AG04450 (cell line): ENCODE measurements around the gene POU3F4. TPM values are rescaled to one million over a fixed set of nuclear protein-coding genes. Genes with fewer than 3 reads are reported as not detected.

Experiments
- CTCF ChIA-PET: fragments of 300-600, 350-600 bp; formaldehyde crosslinking; extraction: SDS; loops from one replicate; lab custom pipeline; 2022; ENCODE audit warnings: antibody characterized with exemption, inconsistent platforms; lab: Charles Lee
- POLR2A ChIA-PET: fragments of 350-600 bp; formaldehyde crosslinking; extraction: SDS; loops from one replicate; lab custom pipeline; 2021; ENCODE audit warnings: antibody characterized with exemption, inconsistent platforms; lab: Yijun Ruan, JAX
- DNase-seq: peaks from one replicate; pipeline ENCODE4 v3.0.0-alpha.2; 2011; ENCODE audit warnings: low read depth, low spot score
- H3K27ac ChIP-seq: one replicate; pipeline ENCODE4 v1.5.1; 2012; ENCODE audit warnings: low read depth, low read length, control low read depth
- H3K27me3 ChIP-seq: one replicate; pipeline ENCODE4 v1.6.0; 2012; ENCODE audit warnings: low read length; ENCODE audit not compliant: control insufficient read depth, insufficient read depth
- H3K4me3 ChIP-seq: 2 replicates; pipeline ENCODE4 v1.5.1; 2011; ENCODE audit warnings: mild to moderate bottlenecking, low read depth, low read length, control low read depth
- H3K9me3 ChIP-seq: 2 replicates; pipeline ENCODE4 v1.5.1; 2012; ENCODE audit warnings: low read length; ENCODE audit not compliant: control insufficient read depth, insufficient read depth
- CTCF ChIP-seq: IDR thresholded peaks from 2 replicates; pipeline ENCODE4 v1.5.1; 2011; ENCODE audit warnings: low read depth, low read length, control low read depth, inconsistent platforms
- polyA minus RNA-seq: library from RNA; depleted of rRNA, polyadenylated mRNA; stranded (reverse); fragments of >200 nt; gene quantifications from 2 replicates; pipeline ENCODE4 v1.2.3, GENCODE V29; 2011; rRNA and poly(A)+ RNA removed
- polyA plus RNA-seq: library from polyadenylated mRNA; depleted of rRNA; stranded (reverse); fragments of >200 nt; gene quantifications from 2 replicates; pipeline ENCODE4 v1.2.3, GENCODE V29; 2011; rRNA removed

The POU3F4 gene
- polyA plus RNA-seq (not detected in 2 replicates), polyA minus RNA-seq (not detected in 2 replicates)

- TF ChIP-seq CTCF = no peak
- Histone ChIP-seq H3K27me3 (no peaks in the 10 kb centered on the region), H3K9me3 (peaks cover 12% of the 10 kb centered on the region; the same call in 1 of the 2 replicates), H3K4me3 (no peak within 1 kb of the TSS), H3K27ac (no peak within 1 kb of the TSS)
- no peak for DNase-seq
- ChIA-PET POLR2A (no interaction called here), CTCF (no interaction called here)
Observed at GRCh38 chrX:83508006-83508405, at the start of gene POU3F4. Gene POU3F4 (plus strand): TSS chrX:83508290. CDS start chrX:83508325, 35 bp downstream.

GRCh38 chrX:83469551-83469950 is 38.5 kb upstream of the POU3F4 start:
- H3K9me3 ChIP-seq = no peaks in the 10 kb centered on the region
- H3K4me3 ChIP-seq = no peak overlapping the region
- no peak overlapping the region for H3K27ac ChIP-seq
- ChIA-PET CTCF (no interaction called here), POLR2A (no interaction called here)
- no peaks in the 10 kb centered on the region for H3K27me3 ChIP-seq
- TF ChIP-seq CTCF = no peak
- DNase-seq = no peak

GRCh38 chrX:83495898-83496297 is 12.2 kb upstream of the POU3F4 start:
- H3K27ac ChIP-seq = no peak overlapping the region
- no peaks in the 10 kb centered on the region for H3K9me3 ChIP-seq
- no peak overlapping the region for H3K4me3 ChIP-seq
- CTCF ChIA-PET = no interaction called here
- no peak for DNase-seq
- TF ChIP-seq CTCF = no peak
- no peaks in the 10 kb centered on the region for H3K27me3 ChIP-seq
- POLR2A ChIA-PET = no interaction called here

- DNase-seq = no peak
- Histone ChIP-seq H3K27me3 (no peaks in the 10 kb centered on the region), H3K27ac (no peak overlapping the region), H3K9me3 (no peaks in the 10 kb centered on the region), H3K4me3 (no peak overlapping the region)
- CTCF ChIA-PET = no interaction called here
- POLR2A ChIA-PET = no interaction called here
- no peak for TF ChIP-seq CTCF
Observed at GRCh38 chrX:83501003-83501402, 7.1 kb upstream of the POU3F4 start.

- Histone ChIP-seq H3K27me3 (no peaks in the 10 kb centered on the region), H3K4me3 (no peak overlapping the region), H3K27ac (no peak overlapping the region), H3K9me3 (no peaks in the 10 kb centered on the region)
- ChIA-PET CTCF (no interaction called here), POLR2A (no interaction called here)
- no peak for TF ChIP-seq CTCF
- DNase-seq = no peak
Observed at GRCh38 chrX:83501530-83501929, 6.6 kb upstream of the POU3F4 start.
